Parathyroid adenoma (tissue), 2 donors: Measurements from ENCODE around the gene ACAP3.

ENCODE experiments used
- H2AFZ ChIP-seq: fragments of 300-600 bp; sonication (generic); one replicate; pipeline ENCODE4 v1.7.0; 2017; ENCODE audit warnings: antibody characterized with exemption, mild to moderate bottlenecking
- H3K27ac ChIP-seq: fragments of 300-600 bp; sonication (generic); one replicate; pipeline ENCODE4 v1.7.0; 2017
- H3K27me3 ChIP-seq: fragments of 300-600 bp; sonication (generic); one replicate; pipeline ENCODE4 v1.7.0; 2017; ENCODE audit warnings: low read length; ENCODE audit not compliant: control insufficient read depth, insufficient read depth
- H3K36me3 ChIP-seq: fragments of 300-600 bp; sonication (generic); one replicate; pipeline ENCODE4 v1.7.0; 2017; ENCODE audit warnings: low read length; ENCODE audit not compliant: control insufficient read depth, insufficient read depth
- H3K4me1 ChIP-seq: fragments of 300-600 bp; sonication (generic); one replicate; pipeline ENCODE4 v1.7.0; 2017; ENCODE audit warnings: control low read depth
- H3K4me2 ChIP-seq: fragments of 300-600 bp; sonication (generic); one replicate; pipeline ENCODE4 v1.7.0; 2017; ENCODE audit warnings: low read length
- H3K4me3 ChIP-seq: fragments of 300-600 bp; sonication (generic); one replicate; pipeline ENCODE4 v1.7.0; 2017; ENCODE audit warnings: low read depth, low read length
- H3K79me2 ChIP-seq: fragments of 300-600 bp; sonication (generic); one replicate; pipeline ENCODE4 v1.7.0; 2017; ENCODE audit warnings: control low read depth
- H3K9ac ChIP-seq: fragments of 300-600 bp; sonication (generic); one replicate; pipeline ENCODE4 v1.7.0; 2017; ENCODE audit warnings: mild to moderate bottlenecking
- H3K9me3 ChIP-seq: fragments of 300-600 bp; sonication (generic); one replicate; pipeline ENCODE4 v1.7.0; 2017; ENCODE audit warnings: low read length; ENCODE audit not compliant: control insufficient read depth
- TF ChIP-seq, protein P1 (sequence below): fragments of 300-600 bp; sonication (generic); IDR thresholded peaks from one replicate; pipeline ENCODE4 v1.7.0; 2017; ENCODE audit warnings: antibody characterized with exemption, mild to moderate bottlenecking
- donor health status: primary hyperparathyroidism.

The ACAP3 gene

DNA sequence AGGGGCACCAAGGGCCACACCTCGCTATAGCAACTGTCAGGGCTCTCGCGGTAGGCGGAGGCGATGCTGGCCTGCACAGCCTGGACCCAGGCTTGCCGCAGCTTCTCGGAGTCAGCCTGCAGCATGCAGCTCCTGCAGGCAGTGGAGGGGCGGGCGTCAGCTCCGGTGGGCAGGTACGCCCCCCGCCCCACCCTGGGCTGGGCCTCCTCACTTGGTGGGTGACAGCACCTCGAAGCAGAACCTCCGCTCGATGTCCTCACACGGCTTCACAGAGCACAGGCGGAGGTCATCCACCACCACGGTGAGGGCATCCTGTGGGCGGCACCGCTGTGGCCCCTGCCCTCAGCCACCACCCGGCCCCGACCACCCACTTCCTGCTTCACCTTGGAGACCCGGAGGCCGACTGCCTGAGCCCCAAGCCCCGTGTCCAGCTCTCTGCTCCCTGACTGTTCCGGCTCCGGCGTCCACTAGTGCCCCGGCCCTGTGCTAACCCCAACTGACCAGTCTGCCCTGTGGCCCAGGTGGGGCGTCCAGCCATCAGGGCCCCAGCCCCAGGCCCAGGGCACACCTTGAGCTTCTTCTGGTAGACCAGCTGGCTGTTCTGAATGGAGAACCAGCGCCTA is 9.8 kb downstream of the ACAP3 start:
- Histone ChIP-seq H3K4me1 (no peaks in the 10 kb centered on the region), H3K9ac (no peak overlapping the region), H3K9me3 (no peaks in the 10 kb centered on the region), H3K79me2 (no peaks in the 10 kb centered on the region), H3K27ac (no peak overlapping the region), H3K36me3 (no peaks in the 10 kb centered on the region), H3K27me3 (no peaks in the 10 kb centered on the region), H3K4me3 (no peak overlapping the region), H2AFZ (no peak overlapping the region), H3K4me2 (no peak overlapping the region)
- TF ChIP-seq, protein P1, sequence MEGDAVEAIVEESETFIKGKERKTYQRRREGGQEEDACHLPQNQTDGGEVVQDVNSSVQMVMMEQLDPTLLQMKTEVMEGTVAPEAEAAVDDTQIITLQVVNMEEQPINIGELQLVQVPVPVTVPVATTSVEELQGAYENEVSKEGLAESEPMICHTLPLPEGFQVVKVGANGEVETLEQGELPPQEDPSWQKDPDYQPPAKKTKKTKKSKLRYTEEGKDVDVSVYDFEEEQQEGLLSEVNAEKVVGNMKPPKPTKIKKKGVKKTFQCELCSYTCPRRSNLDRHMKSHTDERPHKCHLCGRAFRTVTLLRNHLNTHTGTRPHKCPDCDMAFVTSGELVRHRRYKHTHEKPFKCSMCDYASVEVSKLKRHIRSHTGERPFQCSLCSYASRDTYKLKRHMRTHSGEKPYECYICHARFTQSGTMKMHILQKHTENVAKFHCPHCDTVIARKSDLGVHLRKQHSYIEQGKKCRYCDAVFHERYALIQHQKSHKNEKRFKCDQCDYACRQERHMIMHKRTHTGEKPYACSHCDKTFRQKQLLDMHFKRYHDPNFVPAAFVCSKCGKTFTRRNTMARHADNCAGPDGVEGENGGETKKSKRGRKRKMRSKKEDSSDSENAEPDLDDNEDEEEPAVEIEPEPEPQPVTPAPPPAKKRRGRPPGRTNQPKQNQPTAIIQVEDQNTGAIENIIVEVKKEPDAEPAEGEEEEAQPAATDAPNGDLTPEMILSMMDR, result no peak

DNA sequence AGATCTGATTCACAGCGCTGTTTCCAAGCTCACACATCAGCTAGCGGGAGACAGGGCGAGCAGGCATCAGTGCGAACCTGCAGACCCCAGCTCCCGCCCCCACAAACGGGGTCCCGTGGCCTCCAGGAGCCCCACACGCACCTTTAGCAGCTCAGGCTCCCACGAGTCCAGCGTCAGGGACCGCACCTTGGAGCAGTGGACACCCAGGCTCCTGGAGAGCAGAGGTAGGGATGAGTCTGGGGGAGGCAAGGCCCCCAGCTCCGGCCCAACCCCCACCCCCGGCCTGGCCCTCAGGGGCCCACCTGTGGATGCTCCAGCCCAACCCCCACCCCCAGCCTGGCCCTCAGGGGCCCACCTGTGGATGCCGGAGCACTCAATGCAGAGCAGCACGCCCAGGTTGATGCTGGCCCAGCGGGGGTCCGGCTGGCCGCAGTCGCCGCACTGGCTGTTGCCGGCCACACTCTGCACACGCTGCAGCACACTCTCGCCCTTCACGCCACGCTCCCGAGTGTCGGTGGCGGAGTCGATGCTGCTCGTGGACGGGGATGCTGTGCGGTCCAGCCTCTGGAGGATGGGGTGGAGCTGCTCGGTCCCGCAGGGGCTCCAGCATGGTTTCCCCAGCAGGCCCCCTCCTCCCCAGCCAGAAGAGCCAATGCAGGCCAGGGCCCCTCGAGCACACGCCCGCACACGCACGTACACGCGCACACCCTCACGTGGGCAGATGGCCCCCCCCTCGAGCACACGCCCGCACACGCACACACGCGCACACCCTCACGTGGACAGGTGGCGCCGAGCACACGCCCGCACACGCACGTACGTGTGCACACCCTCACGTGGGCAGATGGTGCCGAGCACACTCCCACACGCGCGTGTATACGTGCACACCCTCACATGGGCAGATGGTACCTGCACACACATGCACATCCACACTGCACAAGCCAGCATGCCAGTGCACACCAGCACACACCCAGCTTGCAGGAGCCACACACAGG is 11.4 kb downstream of the ACAP3 start:
- no peaks in the 10 kb centered on the region for H3K4me1 ChIP-seq
- TF ChIP-seq, protein P1, result no peak
- H3K9ac ChIP-seq, result no peak overlapping the region
- no peak overlapping the region for H3K27ac ChIP-seq
- H3K36me3 ChIP-seq, result no peaks in the 10 kb centered on the region
- no peaks in the 10 kb centered on the region for H3K79me2 ChIP-seq
- no peaks in the 10 kb centered on the region for H3K9me3 ChIP-seq
- H2AFZ ChIP-seq, result no peak overlapping the region
- no peaks in the 10 kb centered on the region for H3K27me3 ChIP-seq
- no peak overlapping the region for H3K4me3 ChIP-seq
- H3K4me2 ChIP-seq, result no peak overlapping the region

DNA sequence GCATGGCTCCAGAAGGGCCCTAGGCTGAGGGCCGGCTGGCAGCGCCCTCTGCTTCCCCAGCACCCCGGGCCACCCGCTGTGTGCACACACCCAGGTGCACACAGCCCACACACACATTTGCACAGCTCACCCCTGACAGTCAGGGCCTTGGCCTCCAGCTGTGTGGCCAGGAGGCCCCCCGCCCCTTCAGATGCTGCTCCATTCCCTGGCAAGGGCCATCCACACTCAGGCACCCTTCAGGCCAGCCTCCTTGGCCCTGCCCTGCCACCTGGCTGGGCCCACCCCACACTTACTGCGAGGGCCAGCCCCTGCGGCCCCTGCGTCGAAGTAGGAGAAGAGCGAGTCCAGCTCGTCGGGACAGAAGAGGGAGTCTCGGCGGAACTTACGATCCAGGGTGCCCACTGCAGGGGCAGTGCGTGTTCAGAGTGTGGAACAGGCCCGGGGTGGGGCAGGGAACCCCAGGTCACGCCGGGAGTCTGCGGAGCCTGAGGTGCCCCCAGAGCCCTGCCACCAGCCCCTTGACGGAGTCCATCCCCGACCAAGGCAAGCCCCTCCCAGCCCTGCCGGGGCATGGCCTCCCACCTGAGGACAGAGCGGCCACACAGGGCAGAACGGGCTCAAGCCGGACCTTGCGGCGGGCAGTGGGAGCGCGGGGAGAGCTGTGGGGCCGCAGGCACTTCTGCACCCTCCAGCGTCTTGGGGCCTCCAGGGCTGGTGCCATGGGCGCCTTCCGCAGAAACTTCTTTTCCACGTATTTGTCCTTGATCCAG is 12.4 kb downstream of the ACAP3 start:
- H3K27me3 ChIP-seq, result no peaks in the 10 kb centered on the region
- no peaks in the 10 kb centered on the region for H3K9me3 ChIP-seq
- H3K4me2 ChIP-seq, result no peak overlapping the region
- no peaks in the 10 kb centered on the region for H3K36me3 ChIP-seq
- H3K9ac ChIP-seq, result no peak overlapping the region
- no peak overlapping the region for H3K27ac ChIP-seq
- H2AFZ ChIP-seq, result no peak overlapping the region
- TF ChIP-seq, protein P1, result no peak
- no peak overlapping the region for H3K4me3 ChIP-seq
- no peaks in the 10 kb centered on the region for H3K79me2 ChIP-seq
- H3K4me1 ChIP-seq, result no peaks in the 10 kb centered on the region

DNA sequence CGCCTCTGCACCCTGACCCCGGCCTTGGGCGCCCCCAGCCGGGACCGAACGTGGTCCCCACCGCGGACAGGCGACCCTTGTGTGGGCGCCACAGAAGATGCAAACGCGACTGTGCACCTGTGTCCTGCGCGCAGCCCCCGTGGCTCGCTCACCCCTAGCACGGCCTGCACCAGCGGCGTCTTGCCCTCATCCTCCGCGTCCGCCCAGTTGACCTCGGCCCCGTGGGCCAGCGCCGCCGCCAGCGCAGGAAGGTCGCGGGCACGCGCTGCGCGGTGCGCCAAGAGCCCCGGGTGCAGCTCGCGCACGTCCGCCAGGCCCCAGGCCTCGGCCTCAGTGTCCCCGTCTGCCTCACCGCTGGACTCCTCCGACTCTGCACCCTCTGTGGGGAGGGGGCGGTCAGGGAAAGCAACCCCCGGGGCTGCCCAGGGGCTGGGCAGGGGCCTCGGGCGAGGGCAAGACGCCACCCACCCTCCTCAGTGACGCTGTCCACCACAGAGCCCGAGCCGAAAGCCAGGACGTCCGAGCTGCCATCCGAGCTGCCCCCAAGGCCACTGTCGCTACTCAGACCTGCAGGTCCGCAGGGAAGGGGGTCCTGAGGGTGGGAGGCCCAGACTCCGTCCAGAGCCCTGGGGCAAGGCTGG is 13.4 kb downstream of the ACAP3 start:
- no peak overlapping the region for H2AFZ ChIP-seq
- TF ChIP-seq, protein P1, result no peak
- no peaks in the 10 kb centered on the region for H3K4me1 ChIP-seq
- H3K79me2 ChIP-seq, result no peaks in the 10 kb centered on the region
- H3K4me2 ChIP-seq, result no peak overlapping the region
- no peak overlapping the region for H3K4me3 ChIP-seq
- no peak overlapping the region for H3K27ac ChIP-seq
- no peak overlapping the region for H3K9ac ChIP-seq
- H3K27me3 ChIP-seq, result no peaks in the 10 kb centered on the region
- H3K9me3 ChIP-seq, result no peaks in the 10 kb centered on the region
- no peaks in the 10 kb centered on the region for H3K36me3 ChIP-seq
